IMR-90 (cell line): Measurements from ENCODE around the gene ALDH3B2.
"Not testable (repeated sequence)": the region's sequence is repeated elsewhere in the genome, so short reads cannot be mapped to it uniquely, and the experiment has no call there.

Source experiments
- CEBPB ChIP-seq: IDR thresholded peaks from 2 replicates; pipeline ENCODE4 v1.6.1; 2012; ENCODE audit warnings: low read depth, low read length, improper control_type of control experiment
- FOS ChIP-seq: fragments of 150-350 bp; IDR thresholded peaks from 2 replicates; pipeline ENCODE4 v1.6.1; 2016; ENCODE audit warnings: low read depth, low read length
- NFE2L2 ChIP-seq: fragments of 150-350 bp; IDR thresholded peaks from 2 replicates; pipeline ENCODE4 v1.6.1; 2016; ENCODE audit warnings: low read depth, mild to moderate bottlenecking, low read length
- POLR2A ChIP-seq: IDR thresholded peaks from 2 replicates; pipeline ENCODE4 v1.6.1; 2012; ENCODE audit warnings: mild to moderate bottlenecking, low read depth, low read length
- RAD21 ChIP-seq: IDR thresholded peaks from 2 replicates; pipeline ENCODE4 v1.6.1; 2012; ENCODE audit warnings: low read length, improper control_type of control experiment
- RCOR1 ChIP-seq: IDR thresholded peaks from 2 replicates; pipeline ENCODE4 v1.6.1; 2012; ENCODE audit warnings: mild to moderate bottlenecking, low read length, improper control_type of control experiment; ENCODE audit not compliant: insufficient replicate concordance
- SMC3 ChIP-seq: fragments of 150-350 bp; IDR thresholded peaks from 2 replicates; pipeline ENCODE4 v1.6.1; 2016; ENCODE audit warnings: low read depth, mild to moderate bottlenecking, antibody characterized with exemption, low read length, moderate library complexity
- TF ChIP-seq, protein P1 (sequence below): conservative IDR thresholded peaks from 2 replicates; pipeline ENCODE4 v1.5.1; 2012; ENCODE audit warnings: mild to moderate bottlenecking, low read depth, low read length, improper control_type of control experiment

DNA sequence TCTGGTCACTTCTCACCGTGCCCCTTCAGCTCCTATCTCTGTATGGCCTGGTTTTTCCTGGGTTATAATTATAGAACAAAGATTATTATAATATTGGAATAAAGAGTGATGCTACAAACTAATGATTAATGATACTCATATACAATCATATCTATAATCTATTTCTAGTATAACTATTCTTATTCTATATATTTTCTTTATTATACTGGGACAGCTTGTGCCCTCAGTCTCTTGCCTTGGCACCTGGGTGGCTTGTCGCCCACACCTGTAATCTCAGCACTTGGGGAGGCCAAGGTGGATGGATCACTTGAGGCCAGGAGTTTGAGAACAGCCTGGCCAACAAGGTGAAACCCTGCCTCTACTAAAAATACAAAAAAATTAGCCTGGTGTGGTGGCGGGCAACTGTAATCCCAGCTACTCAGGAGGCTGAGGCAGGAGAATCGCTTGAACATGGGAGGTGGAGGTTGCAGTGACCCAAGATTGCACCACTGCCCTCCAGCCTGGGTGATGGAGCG is 14.7 kb downstream of the ALDH3B2 start:
- TF ChIP-seq, protein P1, sequence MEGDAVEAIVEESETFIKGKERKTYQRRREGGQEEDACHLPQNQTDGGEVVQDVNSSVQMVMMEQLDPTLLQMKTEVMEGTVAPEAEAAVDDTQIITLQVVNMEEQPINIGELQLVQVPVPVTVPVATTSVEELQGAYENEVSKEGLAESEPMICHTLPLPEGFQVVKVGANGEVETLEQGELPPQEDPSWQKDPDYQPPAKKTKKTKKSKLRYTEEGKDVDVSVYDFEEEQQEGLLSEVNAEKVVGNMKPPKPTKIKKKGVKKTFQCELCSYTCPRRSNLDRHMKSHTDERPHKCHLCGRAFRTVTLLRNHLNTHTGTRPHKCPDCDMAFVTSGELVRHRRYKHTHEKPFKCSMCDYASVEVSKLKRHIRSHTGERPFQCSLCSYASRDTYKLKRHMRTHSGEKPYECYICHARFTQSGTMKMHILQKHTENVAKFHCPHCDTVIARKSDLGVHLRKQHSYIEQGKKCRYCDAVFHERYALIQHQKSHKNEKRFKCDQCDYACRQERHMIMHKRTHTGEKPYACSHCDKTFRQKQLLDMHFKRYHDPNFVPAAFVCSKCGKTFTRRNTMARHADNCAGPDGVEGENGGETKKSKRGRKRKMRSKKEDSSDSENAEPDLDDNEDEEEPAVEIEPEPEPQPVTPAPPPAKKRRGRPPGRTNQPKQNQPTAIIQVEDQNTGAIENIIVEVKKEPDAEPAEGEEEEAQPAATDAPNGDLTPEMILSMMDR: not testable (repeated sequence)
- not testable (repeated sequence) for TF ChIP-seq RCOR1, CEBPB, RAD21, SMC3, POLR2A, FOS, NFE2L2
